MV-4-11 (cell line): ENCODE results near the gene ADGRL2.

Source experiments
- DNase-seq: peaks from one replicate; lab custom pipeline; 2025; lab: John Stamatoyannopoulos, UW

Gene ADGRL2

DNA sequence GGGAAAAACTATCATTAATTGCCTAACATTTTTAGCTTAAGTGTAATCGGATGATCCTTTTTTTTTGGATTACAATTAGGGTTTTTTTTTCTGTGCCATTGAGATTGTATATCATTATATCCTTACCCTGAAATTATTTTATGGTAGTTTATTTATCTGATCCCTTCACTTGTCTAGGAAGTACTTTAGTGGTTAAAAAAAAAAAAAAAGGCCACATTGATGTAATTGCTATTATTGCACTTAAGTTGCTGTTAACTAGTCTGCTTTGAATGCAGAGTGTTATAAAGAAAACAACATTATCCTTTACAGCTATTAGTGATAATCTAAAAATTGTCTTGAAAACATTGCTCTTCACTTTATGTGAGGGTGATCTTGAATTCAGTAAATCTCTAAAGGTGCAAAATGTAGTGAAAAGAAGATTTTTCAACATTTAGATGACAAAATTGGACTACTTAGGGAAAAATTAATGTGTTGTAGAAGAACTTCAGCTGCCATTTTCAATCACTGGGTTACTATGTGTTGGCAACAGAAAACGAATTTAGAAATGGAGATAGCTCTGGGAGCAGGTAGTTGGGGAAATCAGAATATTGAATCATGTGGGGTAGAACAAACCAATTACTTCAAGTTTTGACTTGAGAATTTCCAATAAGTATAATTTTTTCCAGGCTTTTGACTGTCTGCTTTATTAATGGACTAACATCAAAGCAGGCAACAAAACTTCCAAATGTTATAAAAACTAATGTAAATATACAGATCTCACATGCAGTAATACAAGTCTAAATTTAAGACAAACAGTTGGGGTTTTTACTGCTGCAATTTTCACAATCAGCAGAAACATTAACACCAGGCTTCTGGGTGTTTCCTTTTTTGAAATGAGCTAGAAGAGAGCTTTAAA lies 5.0 kb downstream of the ADGRL2 start:
- no peak for DNase-seq

DNA sequence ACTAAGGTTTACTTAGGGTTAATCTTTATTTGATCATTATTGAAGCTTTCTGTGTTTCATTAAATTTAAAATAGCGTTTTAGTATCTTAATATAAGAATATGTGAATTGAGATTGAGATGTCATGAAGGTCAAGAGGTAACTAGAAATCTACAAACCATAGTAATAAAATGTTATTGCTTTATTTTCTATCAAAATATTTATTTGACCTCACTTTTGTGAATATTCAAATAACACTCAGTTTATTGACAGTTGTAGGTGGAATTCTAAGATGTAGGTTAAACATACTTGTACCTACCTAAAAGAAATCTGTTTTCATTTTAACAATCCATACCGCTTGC lies 5.7 kb downstream of the ADGRL2 start:
- no peak for DNase-seq

- no peak for DNase-seq
Observed at GRCh38 chr1:81808760-81809159, 8.0 kb downstream of the ADGRL2 start.

GRCh38 chr1:81809808-81810207 lies 9.1 kb downstream of the ADGRL2 start:
- no peak for DNase-seq

DNA sequence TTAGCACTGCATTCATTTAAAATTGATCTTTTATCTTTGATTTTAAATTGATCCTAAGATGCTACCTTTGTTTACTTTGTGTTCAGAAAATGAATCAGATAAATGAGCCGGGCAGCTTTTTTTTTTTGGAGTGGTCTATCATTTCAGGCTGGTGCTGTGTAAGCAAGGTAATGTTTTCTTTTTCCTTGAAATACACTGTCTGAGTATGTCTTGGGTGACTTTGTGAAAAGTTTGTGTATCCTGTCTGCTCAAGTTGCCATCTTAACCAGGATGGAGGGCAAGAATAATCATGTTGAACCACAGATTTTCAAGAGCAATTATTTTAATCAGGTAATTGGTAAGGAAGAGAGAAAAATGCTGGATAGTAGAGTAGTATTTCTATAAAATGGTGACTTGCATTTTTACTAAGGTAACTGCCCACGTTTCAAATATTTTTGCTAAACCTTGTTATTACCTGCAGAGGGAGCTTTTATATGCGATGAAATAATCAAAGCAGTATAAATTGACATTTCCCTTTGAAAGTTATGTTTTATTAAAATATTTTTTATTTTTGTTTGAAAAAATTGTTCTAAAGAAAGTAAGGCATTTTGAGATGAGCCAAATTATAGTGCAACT lies 11.1 kb downstream of the ADGRL2 start:
- no peak for DNase-seq

DNA sequence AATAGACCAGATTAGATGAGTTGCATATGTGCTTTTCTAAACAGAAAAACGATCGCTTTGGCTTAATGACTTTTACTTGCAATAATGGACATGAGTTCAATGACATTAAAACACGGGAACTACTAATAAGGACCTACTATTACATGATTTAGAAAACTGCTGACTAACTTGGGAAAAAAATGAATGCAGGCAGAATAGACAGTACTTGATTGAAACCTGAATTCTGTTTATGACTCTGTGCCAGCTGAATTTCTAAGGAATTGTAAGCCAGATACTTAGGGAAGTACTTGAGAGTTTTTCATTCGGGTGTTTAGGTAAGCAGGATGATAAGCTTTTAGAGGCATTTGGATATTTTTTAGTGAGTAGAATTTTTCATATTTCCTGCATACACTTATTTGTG lies 12.0 kb downstream of the ADGRL2 start:
- DNase-seq = no peak

DNA sequence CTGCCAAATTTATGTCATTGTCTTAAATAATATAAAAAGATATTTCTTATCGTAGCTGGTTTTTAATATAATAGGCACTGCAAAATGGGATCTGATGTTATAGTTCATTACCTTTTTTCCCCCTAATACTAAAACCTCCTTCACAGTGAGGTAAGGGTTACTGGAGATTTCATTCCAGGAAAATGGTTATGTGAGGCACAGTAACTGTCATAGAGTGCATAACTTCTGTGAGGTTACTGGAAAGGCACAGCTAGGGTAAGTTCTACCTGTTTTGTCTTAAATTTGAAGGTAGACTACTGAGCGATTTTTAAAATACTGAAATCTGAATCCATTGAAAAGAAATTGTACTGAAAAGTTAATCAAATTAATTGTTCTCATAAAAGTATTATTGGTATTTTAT lies 13.0 kb downstream of the ADGRL2 start:
- no peak for DNase-seq

- DNase-seq = no peak
Observed at GRCh38 chr1:81819613-81820012, 18.9 kb downstream of the ADGRL2 start.

DNA sequence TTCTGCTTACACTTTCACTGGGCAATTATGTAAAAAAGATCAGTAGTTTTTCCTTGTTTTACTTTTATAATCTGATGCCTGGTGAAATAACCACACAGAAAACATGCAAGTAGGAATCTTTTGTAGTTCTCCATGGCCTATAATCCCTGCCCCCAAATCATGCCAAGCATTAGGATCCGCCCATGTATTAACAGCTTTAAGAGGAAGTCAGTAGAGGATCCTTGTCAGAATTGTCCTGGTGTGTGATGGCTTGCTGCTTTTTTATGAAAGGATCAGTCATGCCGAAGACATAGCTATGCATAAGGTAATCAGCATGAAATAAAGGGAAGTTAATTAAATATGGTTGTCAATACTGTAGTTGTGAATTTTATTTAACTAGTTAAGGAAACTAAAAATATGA lies 20.0 kb downstream of the ADGRL2 start:
- no peak for DNase-seq

DNA sequence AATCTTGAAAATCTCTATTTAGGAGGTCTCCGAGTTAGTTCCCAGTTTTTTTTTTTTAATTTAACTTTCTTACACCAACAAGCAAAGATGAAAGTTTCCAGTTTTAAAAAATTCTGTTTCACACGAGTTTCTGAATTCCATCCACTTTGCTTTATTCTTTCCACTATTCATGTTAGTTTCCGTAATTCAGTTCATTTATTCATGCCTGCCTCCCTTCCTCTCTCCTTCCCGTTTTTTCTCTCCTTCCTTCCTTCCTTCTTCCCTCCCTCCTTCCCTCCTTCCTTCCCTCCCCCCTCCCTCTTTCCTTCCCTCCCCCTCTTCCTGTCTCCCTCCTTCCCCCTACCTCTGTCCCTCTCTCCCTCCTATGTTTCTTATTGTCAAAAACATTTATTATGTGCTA lies 22.3 kb downstream of the ADGRL2 start:
- DNase-seq = no peak

DNA sequence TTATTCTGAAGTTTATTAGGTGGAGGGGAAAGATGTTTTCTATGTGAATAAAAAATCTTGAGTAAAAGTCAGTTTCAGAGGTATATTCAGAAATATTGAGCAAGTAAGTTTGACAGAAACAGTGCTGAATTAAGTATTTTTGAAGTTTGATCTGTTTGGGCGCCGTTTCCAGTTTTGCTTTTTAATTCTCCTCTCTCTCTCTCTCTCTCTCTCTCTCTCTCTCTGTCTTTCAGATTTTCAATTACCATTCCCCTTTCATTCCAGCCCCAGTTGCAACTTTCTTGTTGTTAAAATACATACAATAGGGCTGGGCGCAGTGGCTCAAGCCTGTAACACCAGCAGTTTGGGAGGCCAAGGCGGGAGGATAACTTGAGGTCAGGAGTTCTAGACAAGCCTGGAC lies 24.0 kb downstream of the ADGRL2 start:
- no peak for DNase-seq

DNA sequence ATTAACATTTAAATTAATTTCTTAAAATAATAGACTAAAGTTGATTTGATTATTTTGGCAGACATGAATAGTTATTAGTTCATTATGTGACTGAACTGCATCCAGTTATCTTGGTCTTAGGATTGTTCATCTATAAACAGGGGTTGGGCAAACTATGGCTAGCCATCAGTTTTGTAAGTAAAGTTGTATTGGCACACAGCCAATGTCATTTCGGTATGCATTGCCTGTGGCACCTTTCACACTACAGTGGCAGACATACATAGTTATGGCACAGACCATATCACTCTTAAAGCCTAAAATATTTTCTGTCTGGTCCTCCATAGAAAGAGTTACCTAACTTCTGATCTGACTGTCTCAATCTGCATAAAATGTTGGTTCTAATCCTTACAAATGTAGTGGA lies 27.2 kb downstream of the ADGRL2 start:
- no peak for DNase-seq

DNA sequence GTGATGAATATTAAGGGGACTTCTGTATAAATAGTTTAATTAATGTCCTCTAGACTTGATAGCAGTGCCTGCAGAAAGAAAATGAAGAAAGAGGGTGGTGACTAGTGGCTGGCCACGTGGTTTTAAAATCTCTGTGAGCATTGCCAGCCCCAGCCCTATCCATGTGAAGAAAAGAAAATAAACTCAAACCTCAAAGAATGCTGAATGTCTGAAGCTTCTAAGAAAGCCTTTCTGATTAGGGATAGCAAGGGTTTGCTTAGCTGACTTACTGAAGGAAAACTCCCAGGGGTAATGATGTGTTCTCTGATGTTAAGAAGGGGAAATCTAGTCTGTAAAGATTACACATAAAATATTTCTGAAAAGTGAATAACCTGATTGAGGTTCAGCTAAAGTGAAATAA lies 31.8 kb downstream of the ADGRL2 start:
- DNase-seq = no peak

DNA sequence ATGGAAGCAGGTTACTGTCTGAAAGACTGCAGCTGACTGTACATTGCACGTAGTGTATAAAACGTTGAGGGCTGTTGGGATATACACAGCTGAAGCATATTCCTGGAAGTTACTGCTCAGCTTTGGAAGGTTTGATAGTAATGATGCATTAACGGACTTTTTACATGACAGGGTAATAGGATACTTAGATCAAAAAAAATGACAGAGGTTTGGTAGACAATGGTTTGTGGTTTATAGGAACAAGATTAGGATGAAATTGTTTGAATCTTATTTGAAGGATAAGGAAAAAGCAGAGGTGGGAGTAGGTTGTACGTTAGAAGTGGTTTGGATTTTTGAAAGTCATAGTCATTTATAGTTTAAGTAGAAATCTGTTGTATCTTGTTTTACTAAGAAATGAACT lies 33.0 kb downstream of the ADGRL2 start:
- no peak for DNase-seq

DNA sequence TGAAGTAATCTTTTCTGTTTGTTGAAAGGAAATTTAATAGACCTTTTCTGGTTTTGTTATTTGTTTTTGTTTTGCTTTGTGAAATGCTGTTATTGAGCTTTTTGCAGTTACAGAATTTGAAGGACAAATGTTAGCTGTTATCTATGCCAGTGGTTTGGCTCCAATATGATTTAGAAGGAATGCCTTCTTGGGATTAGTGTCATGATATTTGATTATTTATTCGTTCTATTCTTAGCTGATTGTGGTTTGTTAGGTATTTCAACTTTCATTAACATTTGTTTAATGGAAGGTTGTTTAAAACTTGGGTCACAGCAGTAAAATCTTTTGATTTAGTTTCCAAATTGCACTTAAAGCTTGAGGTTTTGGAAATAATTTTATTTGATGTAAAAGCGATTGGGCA lies 33.5 kb downstream of the ADGRL2 start:
- no peak for DNase-seq

- no peak for DNase-seq
Observed at GRCh38 chr1:81834921-81835698, 34.4 kb downstream of the ADGRL2 start.

DNA sequence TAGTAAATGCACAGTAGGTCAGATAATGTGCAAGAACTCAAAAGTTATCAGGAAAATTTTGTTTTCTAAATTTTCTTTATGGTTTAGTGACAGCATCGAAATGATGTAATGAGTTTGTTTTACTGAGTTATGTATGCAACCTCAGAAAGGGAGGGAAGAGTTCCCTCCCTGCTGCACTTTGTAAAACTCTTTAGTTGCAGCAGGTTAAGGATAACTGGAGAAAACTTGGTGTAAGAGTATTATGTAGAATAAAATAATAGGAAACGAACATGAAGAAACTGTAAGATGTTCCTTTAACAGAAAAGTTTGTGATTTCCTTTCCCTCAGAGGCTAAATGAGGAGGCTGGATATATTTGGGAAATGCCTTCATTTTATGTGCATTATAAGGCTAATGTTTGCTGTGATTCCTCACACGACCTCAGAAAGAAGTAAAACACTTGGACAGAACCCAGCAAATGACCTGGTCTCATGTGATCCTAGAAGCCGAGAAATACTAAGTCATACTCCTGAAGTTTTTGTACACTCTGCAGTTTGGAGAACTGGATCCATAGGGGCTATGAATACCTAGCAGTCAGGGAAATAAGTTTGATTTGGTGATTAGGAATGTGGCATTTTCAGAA lies 35.4 kb downstream of the ADGRL2 start:
- DNase-seq = no peak

GRCh38 chr1:81838600-81839218 lies 38.0 kb downstream of the ADGRL2 start:
- DNase-seq = no peak

DNA sequence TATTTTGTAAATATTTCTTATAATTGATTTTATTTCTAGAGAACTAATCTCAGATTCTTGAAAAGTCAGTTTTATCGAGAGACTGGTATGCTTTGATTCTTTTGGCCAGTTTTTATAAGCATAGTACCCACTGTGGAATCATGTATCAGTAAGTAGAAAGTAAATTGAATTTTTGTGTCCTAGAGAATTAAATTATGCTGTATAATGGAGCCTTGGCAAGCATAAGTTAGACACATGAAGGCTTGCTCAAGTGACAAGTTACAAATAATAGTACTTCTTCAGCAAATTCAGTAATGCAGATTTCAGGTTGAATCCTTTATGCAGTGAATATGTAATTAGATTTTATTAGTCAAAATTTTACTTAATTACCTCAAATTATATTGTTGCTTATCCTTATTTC lies 40.1 kb downstream of the ADGRL2 start:
- no peak for DNase-seq

GRCh38 chr1:81841795-81842194 lies 41.1 kb downstream of the ADGRL2 start:
- DNase-seq = no peak

- no peak for DNase-seq
Observed at GRCh38 chr1:81844477-81844876, 43.7 kb downstream of the ADGRL2 start.

DNA sequence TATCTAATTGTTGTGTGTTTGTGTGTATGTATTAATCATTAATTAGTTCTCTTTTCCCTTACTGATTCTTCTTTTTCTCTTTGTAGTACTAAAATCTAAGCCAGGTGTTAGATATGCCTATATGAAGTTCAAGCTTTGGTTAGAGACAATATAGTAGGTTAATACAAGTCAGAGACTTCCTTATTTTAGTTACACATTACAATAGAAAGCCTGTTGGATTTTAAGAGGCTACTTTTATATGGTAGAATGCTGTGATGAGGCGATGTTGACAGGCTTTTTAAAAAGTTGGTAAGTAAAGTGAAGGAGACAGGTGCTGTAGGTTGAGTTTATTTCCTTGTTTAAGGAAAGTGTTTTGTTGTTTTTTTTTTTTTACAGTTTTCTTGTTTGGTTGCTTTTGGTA lies 45.9 kb downstream of the ADGRL2 start:
- no peak for DNase-seq
